ENCODE data around the gene HAGH. TPM values are rescaled to one million over a fixed set of nuclear protein-coding genes. Genes with fewer than 3 reads are reported as not detected.
A peak's percentile ranks its signal among the peaks of the same experiment; 100 is the strongest.

The HAGH gene
- total and polyA plus RNA-seq, 9 of the 15 experiments (the other 6 are each of a cell fraction or from before 2014, with no cell fraction given) = 0.46 to 35.1 (median 16.8) TPM

DNA sequence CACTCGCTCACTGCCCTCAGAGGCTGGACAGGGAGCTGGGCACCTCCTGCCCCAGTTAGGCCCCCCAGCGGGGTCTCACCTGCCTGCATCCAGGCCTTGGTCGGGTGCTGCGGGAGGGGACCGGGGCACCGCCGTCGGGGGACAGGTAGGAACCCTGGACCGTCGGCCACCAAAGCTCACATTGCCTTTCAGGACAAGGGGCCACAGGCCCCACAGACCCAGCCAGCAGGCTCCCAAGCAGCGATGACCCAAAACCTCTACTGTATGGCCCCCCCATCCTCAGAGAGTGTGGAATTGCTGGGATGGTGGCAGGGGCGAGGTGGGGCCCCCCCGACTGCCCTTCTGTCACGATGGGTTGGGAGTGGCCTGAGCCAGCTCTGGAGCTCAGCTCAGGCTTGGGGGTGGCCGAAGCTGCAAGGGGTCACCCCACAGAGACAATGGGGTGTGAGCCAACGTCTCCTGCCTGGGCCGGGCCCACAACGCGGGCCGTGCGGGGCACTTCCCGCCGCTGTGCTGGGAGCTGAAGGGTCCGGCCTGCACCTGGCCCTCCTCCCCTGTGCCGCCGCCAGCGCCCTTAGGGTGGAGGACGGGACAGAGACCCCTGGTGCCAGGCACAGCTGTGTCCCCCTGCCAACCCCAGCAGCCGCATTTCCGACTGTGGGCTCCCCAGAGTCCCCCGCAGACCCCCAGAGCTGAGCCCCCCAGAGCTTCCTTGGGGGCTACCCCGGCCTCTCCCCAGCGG is 33.6 kb downstream of the HAGH start:
- TF ChIP-seq HNRNPUL1 (IDR thresholded peaks at IDR 0.05; ENCODE audit: low read length) = no peak
- no peak for TF ChIP-seq JUNB (CRISPR knock-in tag; conservative IDR thresholded peaks at IDR 0.05)
- TF ChIP-seq POLR2G (IDR thresholded peaks at IDR 0.05; ENCODE audit: low read depth, low read length) = peak; percentile 53
- no peak for ATAC-seq
- WGBS (ENCODE audit: insufficient coverage, low coverage, missing lambda C conversion rate) = 86% methylated on average over 28 of the region's 33 CpGs
- no peak for FAIRE-seq
- H3K4me3 ChIP-seq = no peak overlapping the region
- H3K9ac ChIP-seq (ENCODE audit: insufficient read depth in 1 of 2, low read depth in 2 of 2, low read length in 2 of 2) = no peak overlapping the region
- H2AFZ ChIP-seq (ENCODE audit: low read depth, low read length) = no peak overlapping the region
- no peaks in the 10 kb centered on the region for H3K27me3 ChIP-seq (ENCODE audit: control insufficient read depth in 2 of 2, insufficient read depth in 2 of 2, low read length in 2 of 2)
- no peak overlapping the region for H3K4me2 ChIP-seq (ENCODE audit: insufficient read depth, low read length)
- no peaks in the 10 kb centered on the region for H3K79me2 ChIP-seq (ENCODE audit: control insufficient read depth, insufficient read depth, low read length)
- in situ Hi-C loops (cut with MboI) (no loop called here), intact Hi-C loops (cut with micrococcal nuclease) (no loop called here)
- H3K36me3 ChIP-seq (ENCODE audit: control insufficient read depth, insufficient read depth, low read length) = peaks cover 23% of the 10 kb centered on the region; the same call in 1 of the 3 replicates
- no peaks in the 10 kb centered on the region for H3K9me1 ChIP-seq (ENCODE audit: control insufficient read depth, insufficient read depth, low read length)
- H4K20me1 ChIP-seq (replicated peaks; ENCODE audit: control insufficient read depth, insufficient read depth, low read length) = no peaks in the 10 kb centered on the region
- ChIA-PET POLR2A (interaction anchor here (0.8 to 1.2 kb wide), 4 partner anchors 8 to 16 kb away, joined by 3 to 5 read pairs (median 4); partner anchors contain the start of genes NUBP2 and SPSB3), CTCF (ENCODE audit: low intra/inter-chr PET ratio) (no interaction called here)
- BruUV-seq (replicated peaks) = no TSS peak
- H3K27ac ChIP-seq (ENCODE audit: extremely low read depth, low read depth, low read length) = no peak overlapping the region
- DNase-seq (ENCODE audit: extremely low read depth in 1 of 4, low spot score in 3 of 4) = no peak
- H3K9me3 ChIP-seq (replicated peaks; ENCODE audit: control insufficient read depth, insufficient read depth, low read depth, low read length) = no peaks in the 10 kb centered on the region
- peaks cover 0 to 54% of the 10 kb centered on the region in 2 experiments; a peak in 2 of 5 replicates for H3K4me1 ChIP-seq (replicated peaks in 1 of 2; ENCODE audit: control insufficient read depth in 2 of 2, insufficient read depth in 2 of 2, low read length in 2 of 2)

Measured in K562 (cell line).